ENCODE measurements around the gene SRGAP1.
"Not testable (repeated sequence)": the region's sequence is repeated elsewhere in the genome, so short reads cannot be mapped to it uniquely, and the experiment has no call there.

Gene SRGAP1

DNA sequence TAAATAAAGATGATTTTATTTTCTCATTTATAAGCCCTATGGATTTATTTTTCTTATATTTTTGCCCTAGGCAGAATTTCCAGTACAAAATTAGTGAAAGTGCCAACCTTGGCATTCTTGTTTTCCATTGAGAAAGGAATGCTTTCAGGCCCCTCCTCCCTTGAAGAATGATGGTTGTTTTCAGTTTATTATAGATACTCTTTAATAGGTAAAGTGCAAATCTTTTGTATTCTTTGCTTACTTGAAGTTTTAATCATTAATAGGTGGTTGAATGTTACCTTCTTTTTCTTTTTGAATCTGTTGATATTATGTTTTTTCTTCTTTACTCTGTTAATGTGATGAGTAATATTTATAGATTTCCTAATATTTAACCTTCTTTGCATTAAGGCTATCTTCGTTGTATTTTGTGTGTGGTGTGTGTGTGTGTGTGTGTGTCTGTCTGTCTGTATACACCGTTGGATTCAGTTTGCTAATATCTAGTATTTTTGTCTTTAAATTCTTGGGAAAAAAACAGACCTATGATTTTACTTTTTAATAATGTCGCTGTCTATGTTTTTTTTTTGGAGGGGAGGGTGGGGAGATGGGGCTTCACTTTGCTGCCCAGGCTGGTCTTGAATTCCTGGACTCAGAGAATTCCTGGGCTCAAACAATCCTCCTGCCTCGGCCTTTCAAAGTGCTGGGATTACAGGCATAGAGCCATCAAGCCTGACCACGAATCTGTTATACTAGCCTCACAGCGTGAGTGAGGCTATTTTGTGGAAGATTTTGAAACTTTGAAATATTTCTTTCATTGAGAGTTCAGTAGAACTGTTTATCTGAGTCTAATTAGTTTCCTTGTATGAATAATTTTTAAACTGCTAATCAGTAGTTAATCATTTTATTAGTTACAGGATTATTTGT, 13.5 kb downstream of the SRGAP1 start:
- H3K27ac ChIP-seq (ENCODE audit: low read length), result no peak overlapping the region
- H3K79me2 ChIP-seq (ENCODE audit: insufficient read depth, low read length), result no peaks in the 10 kb centered on the region
- no peaks in the 10 kb centered on the region for H3K36me3 ChIP-seq (ENCODE audit: insufficient read depth, low read length)
- TF ChIP-seq, protein P1, sequence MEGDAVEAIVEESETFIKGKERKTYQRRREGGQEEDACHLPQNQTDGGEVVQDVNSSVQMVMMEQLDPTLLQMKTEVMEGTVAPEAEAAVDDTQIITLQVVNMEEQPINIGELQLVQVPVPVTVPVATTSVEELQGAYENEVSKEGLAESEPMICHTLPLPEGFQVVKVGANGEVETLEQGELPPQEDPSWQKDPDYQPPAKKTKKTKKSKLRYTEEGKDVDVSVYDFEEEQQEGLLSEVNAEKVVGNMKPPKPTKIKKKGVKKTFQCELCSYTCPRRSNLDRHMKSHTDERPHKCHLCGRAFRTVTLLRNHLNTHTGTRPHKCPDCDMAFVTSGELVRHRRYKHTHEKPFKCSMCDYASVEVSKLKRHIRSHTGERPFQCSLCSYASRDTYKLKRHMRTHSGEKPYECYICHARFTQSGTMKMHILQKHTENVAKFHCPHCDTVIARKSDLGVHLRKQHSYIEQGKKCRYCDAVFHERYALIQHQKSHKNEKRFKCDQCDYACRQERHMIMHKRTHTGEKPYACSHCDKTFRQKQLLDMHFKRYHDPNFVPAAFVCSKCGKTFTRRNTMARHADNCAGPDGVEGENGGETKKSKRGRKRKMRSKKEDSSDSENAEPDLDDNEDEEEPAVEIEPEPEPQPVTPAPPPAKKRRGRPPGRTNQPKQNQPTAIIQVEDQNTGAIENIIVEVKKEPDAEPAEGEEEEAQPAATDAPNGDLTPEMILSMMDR (IDR thresholded peaks at IDR 0.05; ENCODE audit: borderline replicate concordance, extremely low read depth, low read length, poor library complexity, severe bottlenecking), result no peak
- TF ChIP-seq EZH2 (IDR thresholded peaks at IDR 0.05; ENCODE audit: borderline replicate concordance, low read depth, low read length, severe bottlenecking), result no peak
- no peak overlapping the region for H3K4me2 ChIP-seq (ENCODE audit: insufficient read depth, low read length)
- no peak for ATAC-seq (ENCODE audit: insufficient read depth, low read depth)
- no peaks in the 10 kb centered on the region for H3K4me1 ChIP-seq (ENCODE audit: insufficient read depth, low read length)
- H4K20me1 ChIP-seq (ENCODE audit: insufficient read depth, low read length), result no peaks in the 10 kb centered on the region
- no peak for DNase-seq
- H3K9me3 ChIP-seq (ENCODE audit: insufficient read depth, low read length, severe bottlenecking), result no peaks in the 10 kb centered on the region
- H3K27me3 ChIP-seq (ENCODE audit: insufficient read depth, low read length, poor library complexity), result no peaks in the 10 kb centered on the region
- no peak overlapping the region for H2AFZ ChIP-seq (ENCODE audit: low read depth, low read length)
- no peak overlapping the region for H3K9ac ChIP-seq (ENCODE audit: low read depth, low read length)
- H3K4me3 ChIP-seq (ENCODE audit: low read depth in 1 of 2, low read length in 2 of 2), result no peak overlapping the region

DNA sequence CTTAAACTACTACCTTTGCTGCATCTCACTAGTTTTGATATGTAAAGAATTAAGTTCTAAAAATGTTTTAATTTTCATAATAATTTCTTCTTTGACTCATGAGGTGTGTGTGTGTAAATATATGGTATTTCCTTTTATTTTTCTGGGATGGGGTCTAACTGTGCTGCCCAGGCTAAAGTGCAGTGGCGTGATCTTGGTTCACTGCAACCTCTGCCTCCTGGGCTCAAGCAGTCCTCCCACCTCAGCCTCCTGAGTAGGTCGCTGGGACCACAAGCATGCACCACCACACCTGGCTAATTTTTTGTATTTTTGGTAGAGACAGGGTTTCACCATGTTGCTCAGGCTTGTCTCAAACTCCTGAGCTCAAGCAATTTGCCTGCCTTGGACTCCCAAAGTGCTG, 15.4 kb downstream of the SRGAP1 start:
- DNase-seq; H4K20me1 ChIP-seq (ENCODE audit: insufficient read depth, low read length); H3K4me3 ChIP-seq (ENCODE audit: low read depth in 1 of 2, low read length in 2 of 2); H3K4me2 ChIP-seq (ENCODE audit: insufficient read depth, low read length); H3K9ac ChIP-seq (ENCODE audit: low read depth, low read length); H2AFZ ChIP-seq (ENCODE audit: low read depth, low read length); H3K4me1 ChIP-seq (ENCODE audit: insufficient read depth, low read length); H3K36me3 ChIP-seq (ENCODE audit: insufficient read depth, low read length); H3K27ac ChIP-seq (ENCODE audit: low read length); H3K27me3 ChIP-seq (ENCODE audit: insufficient read depth, low read length, poor library complexity); ATAC-seq (ENCODE audit: insufficient read depth, low read depth); H3K79me2 ChIP-seq (ENCODE audit: insufficient read depth, low read length); H3K9me3 ChIP-seq (ENCODE audit: insufficient read depth, low read length, severe bottlenecking): not testable (repeated sequence)

DNA sequence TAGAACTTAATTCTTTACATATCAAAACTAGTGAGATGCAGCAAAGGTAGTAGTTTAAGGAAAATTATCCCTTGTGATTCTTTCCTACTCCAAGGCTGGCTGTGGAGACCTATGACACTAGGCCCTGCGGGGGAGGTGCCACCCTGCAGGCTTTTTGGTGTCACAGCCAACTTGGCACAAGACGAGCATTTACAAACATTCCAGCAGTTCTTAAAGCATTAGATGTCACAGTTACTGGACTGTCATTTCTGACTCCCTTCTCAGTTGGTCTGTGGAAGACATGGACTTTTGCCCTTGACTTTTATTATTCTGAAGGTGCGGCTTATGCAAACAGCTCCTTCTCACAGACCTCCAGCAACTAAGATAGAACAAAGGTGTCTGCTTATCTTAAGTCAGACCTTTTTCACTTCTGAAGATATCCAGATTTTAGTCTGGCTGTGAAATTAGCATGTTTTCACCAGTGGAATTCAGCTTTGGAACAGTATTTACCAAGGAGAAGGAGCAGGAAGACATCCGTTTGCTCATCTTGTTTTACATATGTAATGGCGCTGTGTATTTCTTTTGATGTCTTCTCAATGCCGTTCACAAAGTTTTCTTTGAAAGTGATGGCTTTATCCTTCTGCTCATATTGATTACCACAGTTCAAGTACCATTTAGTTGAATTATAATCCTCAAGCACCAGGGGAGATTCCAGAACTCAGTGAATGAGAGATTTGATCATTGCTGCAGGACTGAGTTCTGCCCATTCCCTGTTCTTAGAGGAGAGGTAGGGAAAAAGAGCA, 17.9 kb downstream of the SRGAP1 start:
- Histone ChIP-seq H3K4me3 (ENCODE audit: low read depth in 1 of 2, low read length in 2 of 2) (no peak overlapping the region), H4K20me1 (ENCODE audit: insufficient read depth, low read length) (no peaks in the 10 kb centered on the region), H2AFZ (ENCODE audit: low read depth, low read length) (no peak overlapping the region), H3K9me3 (ENCODE audit: insufficient read depth, low read length, severe bottlenecking) (no peaks in the 10 kb centered on the region), H3K9ac (ENCODE audit: low read depth, low read length) (no peak overlapping the region), H3K79me2 (ENCODE audit: insufficient read depth, low read length) (no peaks in the 10 kb centered on the region), H3K4me2 (ENCODE audit: insufficient read depth, low read length) (no peak overlapping the region), H3K36me3 (ENCODE audit: insufficient read depth, low read length) (no peaks in the 10 kb centered on the region), H3K27me3 (ENCODE audit: insufficient read depth, low read length, poor library complexity) (no peaks in the 10 kb centered on the region), H3K27ac (ENCODE audit: low read length) (no peak overlapping the region), H3K4me1 (ENCODE audit: insufficient read depth, low read length) (no peaks in the 10 kb centered on the region)
- no peak for ATAC-seq (ENCODE audit: insufficient read depth, low read depth)
- TF ChIP-seq EZH2 (IDR thresholded peaks at IDR 0.05; ENCODE audit: borderline replicate concordance, low read depth, low read length, severe bottlenecking), result no peak
- TF ChIP-seq, protein P1 (IDR thresholded peaks at IDR 0.05; ENCODE audit: borderline replicate concordance, extremely low read depth, low read length, poor library complexity, severe bottlenecking), result no peak
- DNase-seq, result no peak

DNA sequence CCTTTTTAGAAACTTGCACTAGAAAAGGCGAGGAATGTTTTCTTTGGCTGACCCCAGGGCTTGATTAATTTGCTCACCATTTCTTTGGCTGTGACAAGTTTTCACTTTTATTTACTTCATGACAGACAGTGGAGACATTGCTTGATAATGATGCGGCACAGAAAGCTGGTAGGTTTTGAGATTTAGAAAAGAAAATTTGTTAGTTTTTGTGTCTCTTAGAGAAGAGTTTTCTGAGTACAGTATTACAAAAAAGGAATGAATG, 18.4 kb downstream of the SRGAP1 start:
- TF ChIP-seq, protein P1 (IDR thresholded peaks at IDR 0.05; ENCODE audit: borderline replicate concordance, extremely low read depth, low read length, poor library complexity, severe bottlenecking), result no peak
- TF ChIP-seq EZH2 (IDR thresholded peaks at IDR 0.05; ENCODE audit: borderline replicate concordance, low read depth, low read length, severe bottlenecking), result no peak
- no peaks in the 10 kb centered on the region for H4K20me1 ChIP-seq (ENCODE audit: insufficient read depth, low read length)
- no peak overlapping the region for H3K9ac ChIP-seq (ENCODE audit: low read depth, low read length)
- no peak for DNase-seq
- no peaks in the 10 kb centered on the region for H3K27me3 ChIP-seq (ENCODE audit: insufficient read depth, low read length, poor library complexity)
- H3K4me2 ChIP-seq (ENCODE audit: insufficient read depth, low read length), result no peak overlapping the region
- no peak overlapping the region for H3K27ac ChIP-seq (ENCODE audit: low read length)
- H3K36me3 ChIP-seq (ENCODE audit: insufficient read depth, low read length), result no peaks in the 10 kb centered on the region
- H3K9me3 ChIP-seq (ENCODE audit: insufficient read depth, low read length, severe bottlenecking), result no peaks in the 10 kb centered on the region
- ATAC-seq (ENCODE audit: insufficient read depth, low read depth), result no peak
- no peak overlapping the region for H3K4me3 ChIP-seq (ENCODE audit: low read depth in 1 of 2, low read length in 2 of 2)
- no peak overlapping the region for H2AFZ ChIP-seq (ENCODE audit: low read depth, low read length)
- no peaks in the 10 kb centered on the region for H3K79me2 ChIP-seq (ENCODE audit: insufficient read depth, low read length)
- H3K4me1 ChIP-seq (ENCODE audit: insufficient read depth, low read length), result no peaks in the 10 kb centered on the region

Data from DND-41 (cell line).